ENCODE results near the gene TAOK1.
A peak's percentile ranks its signal among the peaks of the same experiment; 100 is the strongest.
"Not testable (repeated sequence)": the region's sequence is repeated elsewhere in the genome, so short reads cannot be mapped to it uniquely, and the experiment has no call there.

Gene TAOK1

DNA sequence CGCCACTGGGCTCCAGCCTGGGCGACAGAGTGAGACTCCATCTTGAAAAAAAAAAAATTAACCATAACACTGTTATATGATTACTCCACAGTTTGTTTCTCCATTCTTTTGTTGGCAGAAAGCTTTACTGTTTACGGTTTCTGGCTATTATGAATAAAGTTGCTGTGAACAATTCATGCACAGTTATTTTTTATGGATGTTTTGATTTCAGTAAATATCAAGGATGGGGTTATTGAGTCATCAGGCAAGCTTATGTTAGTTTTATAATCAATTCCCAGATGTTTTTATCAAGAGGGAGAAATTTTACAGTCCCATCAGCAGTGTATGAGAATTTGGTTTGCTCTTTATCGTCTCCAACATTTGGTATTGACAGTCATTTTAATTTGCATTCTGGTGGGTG lies 67.9 kb downstream of the TAOK1 start:
- H3K4me3 ChIP-seq (ENCODE audit: low read depth, low read length) = no peak overlapping the region
- no peak for DNase-seq (ENCODE audit: low read depth)
- no peak for TF ChIP-seq CTCF (conservative IDR thresholded peaks at IDR 0.05; ENCODE audit: low read depth, low read length)

GRCh38 chr17:29461483-29462206 lies 71.5 kb downstream of the TAOK1 start:
- no peak overlapping the region for H3K4me3 ChIP-seq (ENCODE audit: low read depth, low read length)
- no peak for TF ChIP-seq CTCF (conservative IDR thresholded peaks at IDR 0.05; ENCODE audit: low read depth, low read length)
- DNase-seq (ENCODE audit: low read depth) = peak; percentile 26

GRCh38 chr17:29469276-29469675 lies 79.1 kb downstream of the TAOK1 start:
- no peak overlapping the region for H3K4me3 ChIP-seq (ENCODE audit: low read depth, low read length)
- peak; percentile 34 for DNase-seq (ENCODE audit: low read depth)
- no peak for TF ChIP-seq CTCF (conservative IDR thresholded peaks at IDR 0.05; ENCODE audit: low read depth, low read length)

GRCh38 chr17:29473437-29473836 lies 83.3 kb downstream of the TAOK1 start:
- not testable (repeated sequence) for H3K4me3 ChIP-seq (ENCODE audit: low read depth, low read length); DNase-seq (ENCODE audit: low read depth)

GRCh38 chr17:29474297-29474696 lies 84.1 kb downstream of the TAOK1 start:
- no peak for TF ChIP-seq CTCF (conservative IDR thresholded peaks at IDR 0.05; ENCODE audit: low read depth, low read length)
- no peak overlapping the region for H3K4me3 ChIP-seq (ENCODE audit: low read depth, low read length)
- DNase-seq (ENCODE audit: low read depth) = no peak

DNA sequence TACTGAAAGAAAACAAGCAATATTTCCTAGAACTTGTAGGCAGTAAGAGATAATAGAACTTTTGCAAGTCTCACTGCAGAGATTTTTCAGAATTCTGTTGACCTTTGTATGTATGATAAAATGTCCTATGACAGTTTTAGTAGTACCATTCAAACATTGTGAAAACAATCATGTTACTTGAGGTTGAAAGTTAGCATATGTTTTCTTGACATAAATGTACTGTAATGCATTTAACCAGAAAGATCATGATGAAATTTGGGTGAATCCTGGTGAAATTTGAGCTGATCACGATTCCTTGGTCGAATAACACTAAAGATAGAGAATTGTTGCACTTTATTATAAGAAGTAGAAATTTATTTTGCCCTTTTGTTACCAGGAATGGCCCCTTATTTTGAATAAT lies 85.7 kb downstream of the TAOK1 start:
- TF ChIP-seq CTCF (conservative IDR thresholded peaks at IDR 0.05; ENCODE audit: low read depth, low read length) = no peak
- DNase-seq (ENCODE audit: low read depth) = no peak
- H3K4me3 ChIP-seq (ENCODE audit: low read depth, low read length) = no peak overlapping the region

DNA sequence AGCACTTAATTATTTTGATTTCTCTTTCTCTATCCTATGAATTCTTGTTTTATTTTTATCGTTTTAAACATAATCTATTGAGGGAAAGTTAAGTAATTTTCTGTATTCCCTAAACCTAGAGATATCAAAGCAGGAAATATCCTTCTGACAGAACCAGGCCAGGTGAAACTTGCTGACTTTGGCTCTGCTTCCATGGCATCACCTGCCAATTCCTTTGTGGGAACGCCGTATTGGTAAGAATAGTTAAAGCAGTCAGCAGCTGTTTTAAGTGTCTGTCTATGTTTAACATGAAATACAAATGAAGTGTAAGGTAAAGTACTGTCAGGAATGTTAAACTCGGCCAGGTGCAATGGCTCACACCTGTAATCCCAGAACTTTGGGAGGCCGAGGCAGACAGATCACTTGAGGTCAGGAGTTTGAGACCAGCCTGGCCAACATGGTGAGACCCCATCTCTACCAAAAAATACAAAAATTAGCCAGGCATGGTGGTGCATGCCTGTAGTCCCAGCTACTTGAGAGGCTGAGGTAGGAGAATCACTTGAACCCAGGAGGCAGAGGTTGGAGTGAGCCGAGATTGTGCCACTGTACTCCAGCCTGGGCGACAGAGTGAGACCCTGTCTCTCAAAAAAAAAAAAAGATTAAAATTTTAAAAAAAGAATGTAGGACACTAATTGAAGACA lies 90.2 kb downstream of the TAOK1 start:
- not testable (repeated sequence) for DNase-seq (ENCODE audit: low read depth)

GRCh38 chr17:29483503-29483902 lies 93.3 kb downstream of the TAOK1 start:
- TF ChIP-seq CTCF (conservative IDR thresholded peaks at IDR 0.05; ENCODE audit: low read depth, low read length) = no peak
- no peak overlapping the region for H3K4me3 ChIP-seq (ENCODE audit: low read depth, low read length)
- no peak for DNase-seq (ENCODE audit: low read depth)

More for the DNA sequence above, 90.2 kb downstream of the TAOK1 start:
- not testable (repeated sequence) for H3K4me3 ChIP-seq (ENCODE audit: low read depth, low read length)

Data from choroid plexus epithelial cell (primary cell).